Measurements from ENCODE around the gene BEGAIN.

Gene BEGAIN

GRCh38 chr14:100561005-100561404 lies 26.2 kb downstream of the BEGAIN start:
- DNase-seq (ENCODE audit: extremely low read depth, low read depth), result no peak
- no peak overlapping the region for H3K4me3 ChIP-seq (replicated peaks; ENCODE audit: low read depth, low read length)
- no peak for TF ChIP-seq CTCF (IDR thresholded peaks at IDR 0.05; ENCODE audit: low read depth, low read length, missing control alignments)

- no peak for TF ChIP-seq CTCF (IDR thresholded peaks at IDR 0.05; ENCODE audit: low read depth, low read length, missing control alignments)
- no peak for DNase-seq (ENCODE audit: extremely low read depth, low read depth)
- no peak overlapping the region for H3K4me3 ChIP-seq (replicated peaks; ENCODE audit: low read depth, low read length)
Observed at GRCh38 chr14:100560471-100560870, 26.7 kb downstream of the BEGAIN start.

GRCh38 chr14:100559455-100559854 lies 27.8 kb downstream of the BEGAIN start:
- no peak for DNase-seq (ENCODE audit: extremely low read depth, low read depth)
- TF ChIP-seq CTCF (IDR thresholded peaks at IDR 0.05; ENCODE audit: low read depth, low read length, missing control alignments), result no peak
- H3K4me3 ChIP-seq (replicated peaks; ENCODE audit: low read depth, low read length), result no peak overlapping the region

GRCh38 chr14:100558966-100559365 lies 28.3 kb downstream of the BEGAIN start:
- H3K4me3 ChIP-seq (replicated peaks; ENCODE audit: low read depth, low read length), result no peak overlapping the region
- DNase-seq (ENCODE audit: extremely low read depth, low read depth), result no peak
- TF ChIP-seq CTCF (IDR thresholded peaks at IDR 0.05; ENCODE audit: low read depth, low read length, missing control alignments), result no peak

- DNase-seq (ENCODE audit: extremely low read depth, low read depth), result no peak
- H3K4me3 ChIP-seq (replicated peaks; ENCODE audit: low read depth, low read length), result no peak overlapping the region
- TF ChIP-seq CTCF (IDR thresholded peaks at IDR 0.05; ENCODE audit: low read depth, low read length, missing control alignments), result no peak
Observed at GRCh38 chr14:100558226-100558625, 29.0 kb downstream of the BEGAIN start.

GRCh38 chr14:100557658-100558057 lies 29.6 kb downstream of the BEGAIN start:
- TF ChIP-seq CTCF (IDR thresholded peaks at IDR 0.05; ENCODE audit: low read depth, low read length, missing control alignments), result no peak
- DNase-seq (ENCODE audit: extremely low read depth, low read depth), result no peak
- H3K4me3 ChIP-seq (replicated peaks; ENCODE audit: low read depth, low read length), result no peak overlapping the region

- no peak for TF ChIP-seq CTCF (IDR thresholded peaks at IDR 0.05; ENCODE audit: low read depth, low read length, missing control alignments)
Observed at GRCh38 chr14:100556936-100557505, 30.2 kb downstream of the BEGAIN start.

More at GRCh38 chr14:100556936-100557505, 30.2 kb downstream of the BEGAIN start:
- DNase-seq (ENCODE audit: extremely low read depth, low read depth), result no peak
- no peak overlapping the region for H3K4me3 ChIP-seq (replicated peaks; ENCODE audit: low read depth, low read length)
